ENCODE data around the gene UQCR10.

Gene UQCR10

GRCh38 chr22:29816128-29816527 is 49.0 kb downstream of the UQCR10 start:
- H4K20me1 ChIP-seq (ENCODE audit: insufficient read depth) = no peaks in the 10 kb centered on the region
- H3K27ac ChIP-seq = no peak overlapping the region
- no peaks in the 10 kb centered on the region for H3K36me3 ChIP-seq (ENCODE audit: insufficient read depth)
- no peaks in the 10 kb centered on the region for H3K79me2 ChIP-seq (ENCODE audit: insufficient read depth, low read depth)
- no peak overlapping the region for H3K9ac ChIP-seq
- no peak for TF ChIP-seq CTCF (conservative IDR thresholded peaks at IDR 0.05; ENCODE audit: low read depth, low read length)
- H3K27me3 ChIP-seq (ENCODE audit: insufficient read depth, low read depth) = no peaks in the 10 kb centered on the region
- no peak overlapping the region for H3K4me3 ChIP-seq (IDR thresholded peaks at IDR 0.05; ENCODE audit: insufficient read depth, low read depth, low read length)
- H3K4me2 ChIP-seq = no peak overlapping the region
- H3K4me1 ChIP-seq (ENCODE audit: low read depth, poor library complexity, severe bottlenecking) = no peaks in the 10 kb centered on the region
- H2AFZ ChIP-seq (ENCODE audit: low read depth) = no peak overlapping the region

- no peaks in the 10 kb centered on the region for H3K36me3 ChIP-seq (ENCODE audit: insufficient read depth)
- no peaks in the 10 kb centered on the region for H3K27me3 ChIP-seq (ENCODE audit: insufficient read depth, low read depth)
- H2AFZ ChIP-seq (ENCODE audit: low read depth) = no peak overlapping the region
- H3K9ac ChIP-seq = no peak overlapping the region
- H3K27ac ChIP-seq = no peak overlapping the region
- H4K20me1 ChIP-seq (ENCODE audit: insufficient read depth) = no peaks in the 10 kb centered on the region
- no peaks in the 10 kb centered on the region for H3K79me2 ChIP-seq (ENCODE audit: insufficient read depth, low read depth)
- H3K4me1 ChIP-seq (ENCODE audit: low read depth, poor library complexity, severe bottlenecking) = no peaks in the 10 kb centered on the region
- TF ChIP-seq CTCF (conservative IDR thresholded peaks at IDR 0.05; ENCODE audit: low read depth, low read length) = no peak
- H3K4me2 ChIP-seq = no peak overlapping the region
- no peak overlapping the region for H3K4me3 ChIP-seq (IDR thresholded peaks at IDR 0.05; ENCODE audit: insufficient read depth, low read depth, low read length)
These were observed 49.4 kb downstream of the UQCR10 start for GRCh38 chr22:29816539-29816938.

- Histone ChIP-seq H4K20me1 (ENCODE audit: insufficient read depth) (no peaks in the 10 kb centered on the region), H3K4me2 (no peak overlapping the region), H3K27me3 (ENCODE audit: insufficient read depth, low read depth) (no peaks in the 10 kb centered on the region), H2AFZ (ENCODE audit: low read depth) (no peak overlapping the region), H3K27ac (no peak overlapping the region), H3K4me3 (IDR thresholded peaks at IDR 0.05; ENCODE audit: insufficient read depth, low read depth, low read length) (no peak overlapping the region), H3K9ac (no peak overlapping the region), H3K4me1 (ENCODE audit: low read depth, poor library complexity, severe bottlenecking) (no peaks in the 10 kb centered on the region), H3K79me2 (ENCODE audit: insufficient read depth, low read depth) (no peaks in the 10 kb centered on the region), H3K36me3 (ENCODE audit: insufficient read depth) (no peaks in the 10 kb centered on the region)
- no peak for TF ChIP-seq CTCF (conservative IDR thresholded peaks at IDR 0.05; ENCODE audit: low read depth, low read length)
These were observed 49.8 kb downstream of the UQCR10 start for GRCh38 chr22:29816980-29817379.

GRCh38 chr22:29817724-29818123 is 50.6 kb downstream of the UQCR10 start:
- Histone ChIP-seq H2AFZ (ENCODE audit: low read depth) (no peak overlapping the region), H3K4me2 (no peak overlapping the region), H4K20me1 (ENCODE audit: insufficient read depth) (no peaks in the 10 kb centered on the region), H3K4me1 (ENCODE audit: low read depth, poor library complexity, severe bottlenecking) (no peaks in the 10 kb centered on the region), H3K9ac (no peak overlapping the region), H3K79me2 (ENCODE audit: insufficient read depth, low read depth) (no peaks in the 10 kb centered on the region), H3K27ac (no peak overlapping the region), H3K4me3 (IDR thresholded peaks at IDR 0.05; ENCODE audit: insufficient read depth, low read depth, low read length) (no peak overlapping the region), H3K27me3 (ENCODE audit: insufficient read depth, low read depth) (no peaks in the 10 kb centered on the region), H3K36me3 (ENCODE audit: insufficient read depth) (no peaks in the 10 kb centered on the region)
- TF ChIP-seq CTCF (conservative IDR thresholded peaks at IDR 0.05; ENCODE audit: low read depth, low read length) = no peak

GRCh38 chr22:29819501-29819900 is 52.3 kb downstream of the UQCR10 start:
- Histone ChIP-seq H3K4me1 (ENCODE audit: low read depth, poor library complexity, severe bottlenecking) (no peaks in the 10 kb centered on the region), H3K79me2 (ENCODE audit: insufficient read depth, low read depth) (no peaks in the 10 kb centered on the region), H3K4me2 (no peak overlapping the region), H2AFZ (ENCODE audit: low read depth) (no peak overlapping the region), H3K9ac (no peak overlapping the region), H3K27me3 (ENCODE audit: insufficient read depth, low read depth) (no peaks in the 10 kb centered on the region), H3K27ac (no peak overlapping the region), H4K20me1 (ENCODE audit: insufficient read depth) (no peaks in the 10 kb centered on the region), H3K36me3 (ENCODE audit: insufficient read depth) (no peaks in the 10 kb centered on the region), H3K4me3 (IDR thresholded peaks at IDR 0.05; ENCODE audit: insufficient read depth, low read depth, low read length) (no peak overlapping the region)
- no peak for TF ChIP-seq CTCF (conservative IDR thresholded peaks at IDR 0.05; ENCODE audit: low read depth, low read length)

All from KMS-11 (cell line).